Fibroblast of mammary gland (primary cell): ENCODE measurements around the gene FBXO40.

Experiments used
- DNase-seq: peaks from one replicate; pipeline ENCODE4 v3.0.0-alpha.2; 2010; ENCODE audit warnings: low read depth
- H3K4me3 ChIP-seq: 2 replicates; pipeline ENCODE4 v1.5.1; 2011; ENCODE audit warnings: low read depth, mild to moderate bottlenecking, low read length, moderate library complexity; ENCODE audit not compliant: control insufficient read depth
- TF ChIP-seq, protein P1 (sequence below): conservative IDR thresholded peaks from 2 replicates; pipeline ENCODE4 v1.5.1; 2011; ENCODE audit warnings: low read depth, low read length, inconsistent platforms; ENCODE audit not compliant: control insufficient read depth, insufficient read depth

FBXO40 gene

DNA sequence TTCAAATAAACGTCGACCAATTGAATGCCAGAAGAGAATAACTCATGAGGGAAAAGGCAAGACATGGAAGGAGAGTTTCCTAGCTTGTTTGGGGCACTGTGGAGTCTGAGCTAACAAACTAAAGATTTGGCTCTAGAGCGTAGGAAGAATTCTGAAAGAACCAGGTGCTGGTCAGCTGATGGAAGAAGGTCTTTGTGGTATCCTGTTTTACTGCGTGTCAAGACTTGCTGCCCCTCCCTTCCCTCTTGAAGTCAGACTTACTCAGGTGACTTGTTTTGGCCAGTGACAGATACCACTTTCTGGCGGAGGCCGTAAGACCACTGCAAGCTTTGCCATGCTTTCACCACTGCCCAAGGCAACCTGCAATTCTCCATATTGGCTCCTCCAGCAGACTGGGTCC lies 68.2 kb downstream of the FBXO40 start:
- H3K4me3 ChIP-seq, result no peak overlapping the region
- DNase-seq, result no peak
- TF ChIP-seq, protein P1, sequence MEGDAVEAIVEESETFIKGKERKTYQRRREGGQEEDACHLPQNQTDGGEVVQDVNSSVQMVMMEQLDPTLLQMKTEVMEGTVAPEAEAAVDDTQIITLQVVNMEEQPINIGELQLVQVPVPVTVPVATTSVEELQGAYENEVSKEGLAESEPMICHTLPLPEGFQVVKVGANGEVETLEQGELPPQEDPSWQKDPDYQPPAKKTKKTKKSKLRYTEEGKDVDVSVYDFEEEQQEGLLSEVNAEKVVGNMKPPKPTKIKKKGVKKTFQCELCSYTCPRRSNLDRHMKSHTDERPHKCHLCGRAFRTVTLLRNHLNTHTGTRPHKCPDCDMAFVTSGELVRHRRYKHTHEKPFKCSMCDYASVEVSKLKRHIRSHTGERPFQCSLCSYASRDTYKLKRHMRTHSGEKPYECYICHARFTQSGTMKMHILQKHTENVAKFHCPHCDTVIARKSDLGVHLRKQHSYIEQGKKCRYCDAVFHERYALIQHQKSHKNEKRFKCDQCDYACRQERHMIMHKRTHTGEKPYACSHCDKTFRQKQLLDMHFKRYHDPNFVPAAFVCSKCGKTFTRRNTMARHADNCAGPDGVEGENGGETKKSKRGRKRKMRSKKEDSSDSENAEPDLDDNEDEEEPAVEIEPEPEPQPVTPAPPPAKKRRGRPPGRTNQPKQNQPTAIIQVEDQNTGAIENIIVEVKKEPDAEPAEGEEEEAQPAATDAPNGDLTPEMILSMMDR, result no peak

DNA sequence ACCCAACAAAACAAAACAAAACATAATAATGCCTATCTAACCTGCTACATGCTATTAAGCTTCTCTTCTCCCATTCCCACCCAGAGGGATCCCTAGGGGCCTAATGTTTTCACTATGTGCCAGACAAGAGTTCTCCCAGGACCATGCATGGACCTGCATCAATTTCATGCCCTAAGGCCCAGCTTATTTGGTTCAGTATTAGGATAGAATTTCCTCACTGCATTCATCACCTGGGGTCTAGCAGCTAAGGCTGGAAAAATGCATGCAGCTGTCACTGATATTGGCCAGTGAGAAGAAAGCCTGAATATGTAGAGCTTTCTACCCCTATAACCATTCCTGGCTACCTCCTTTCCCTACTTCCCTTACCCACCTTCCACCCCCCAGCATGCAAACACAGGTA lies 69.6 kb downstream of the FBXO40 start:
- DNase-seq, result no peak

DNA sequence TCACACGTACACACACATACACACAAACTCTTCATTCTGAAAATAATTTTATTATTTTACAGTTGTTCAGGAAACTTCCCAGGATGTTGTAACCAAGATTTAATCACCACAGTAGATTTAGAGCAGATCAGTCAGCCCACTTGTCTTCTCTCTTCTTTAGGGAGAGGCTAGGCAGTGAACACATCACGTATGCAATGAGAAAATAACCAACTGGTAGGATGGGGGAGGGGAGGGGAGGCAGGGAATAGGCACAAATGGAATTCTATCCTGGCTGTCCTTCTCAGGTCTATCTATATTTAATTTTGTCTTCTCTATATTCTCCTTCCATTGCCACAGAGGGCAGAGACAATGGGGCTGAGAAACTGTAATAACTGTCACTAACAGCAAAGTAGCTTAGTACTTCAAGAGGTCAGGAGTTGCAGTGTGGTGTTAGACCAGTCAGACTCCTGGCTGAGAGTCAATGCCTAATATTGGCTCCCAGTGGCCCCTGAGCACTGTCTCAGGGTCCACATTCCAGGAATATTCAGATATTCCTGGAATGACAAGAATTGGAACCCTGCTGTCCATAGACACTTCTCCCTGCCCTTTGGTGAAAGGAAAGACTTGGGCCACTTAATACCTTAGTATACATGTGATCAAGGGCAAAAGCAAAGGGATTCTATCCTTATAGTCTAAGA lies 70.1 kb downstream of the FBXO40 start:
- H3K4me3 ChIP-seq, result no peak overlapping the region
- TF ChIP-seq, protein P1, result no peak
- no peak for DNase-seq

More for the DNA sequence above, 69.6 kb downstream of the FBXO40 start:
- no peak overlapping the region for H3K4me3 ChIP-seq
- TF ChIP-seq, protein P1, result no peak

DNA sequence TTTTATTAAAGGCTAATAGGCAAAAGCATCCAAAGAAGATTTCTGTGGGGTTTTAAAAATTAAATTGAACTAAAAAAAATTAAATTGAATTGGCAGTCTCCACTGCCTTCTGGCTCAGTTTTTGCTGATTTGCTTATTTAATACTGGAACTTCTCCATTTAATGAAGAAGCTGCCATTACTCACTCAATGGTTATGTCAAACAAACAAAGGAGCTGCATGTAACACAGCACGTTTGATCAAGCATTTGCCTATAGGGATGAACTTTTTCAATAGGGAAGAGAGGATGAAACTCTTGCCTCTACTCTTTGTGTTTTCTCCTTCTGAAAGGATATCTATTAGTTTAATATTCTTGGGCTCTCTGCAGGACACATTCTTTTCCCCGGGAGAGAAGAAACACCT lies 72.3 kb downstream of the FBXO40 start:
- TF ChIP-seq, protein P1, result no peak
- no peak for DNase-seq
- H3K4me3 ChIP-seq, result no peak overlapping the region

DNA sequence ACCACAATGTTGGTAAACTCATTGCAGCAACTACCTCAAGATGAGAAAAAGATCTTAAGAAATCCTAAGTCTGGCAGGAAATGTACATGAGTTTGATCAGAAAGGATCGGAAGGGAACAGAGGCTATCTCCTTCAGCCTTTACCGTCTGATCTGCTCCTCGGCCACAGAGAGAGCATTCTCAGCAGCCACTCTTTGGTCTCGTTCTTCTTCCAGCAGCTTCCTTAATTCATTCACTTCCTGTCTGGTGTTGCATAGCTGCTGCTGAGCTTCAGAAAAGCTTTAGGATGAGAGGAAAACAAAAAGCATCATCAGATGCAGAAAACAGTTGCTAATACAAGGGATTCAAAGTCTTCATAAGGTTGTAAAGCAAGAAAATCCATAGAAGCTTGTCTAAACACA lies 74.2 kb downstream of the FBXO40 start:
- TF ChIP-seq, protein P1, result no peak
- no peak overlapping the region for H3K4me3 ChIP-seq

DNA sequence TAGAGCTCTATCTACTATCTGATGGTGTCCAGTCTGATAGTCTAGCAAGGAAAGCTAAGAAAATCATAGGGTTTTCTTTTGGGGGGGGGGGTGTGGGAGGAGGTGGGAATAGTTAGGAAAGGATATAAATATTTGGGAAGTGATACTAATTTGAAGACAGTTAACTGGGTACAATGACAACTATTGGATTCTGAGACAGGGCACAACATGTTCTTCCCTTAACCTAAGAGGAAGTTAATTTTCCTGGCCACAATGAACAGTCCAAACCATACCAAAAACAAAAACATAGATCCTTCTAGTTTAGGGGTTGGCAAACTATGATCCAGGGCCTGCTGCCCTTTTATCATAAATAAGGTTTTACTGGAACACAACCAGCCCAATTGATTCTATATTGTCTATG lies 77.5 kb downstream of the FBXO40 start:
- no peak overlapping the region for H3K4me3 ChIP-seq
- no peak for DNase-seq
- TF ChIP-seq, protein P1, result no peak

More for the DNA sequence above, 74.2 kb downstream of the FBXO40 start:
- no peak for DNase-seq
